ENCODE data around the gene CNTN2. TPM values are rescaled to one million over a fixed set of nuclear protein-coding genes. Genes with fewer than 3 reads are reported as not detected.

The CNTN2 gene
- total and polyA plus RNA-seq, 10 donors: 0.02 to 2.6 (median 0.13) TPM; not detected in 3

DNA sequence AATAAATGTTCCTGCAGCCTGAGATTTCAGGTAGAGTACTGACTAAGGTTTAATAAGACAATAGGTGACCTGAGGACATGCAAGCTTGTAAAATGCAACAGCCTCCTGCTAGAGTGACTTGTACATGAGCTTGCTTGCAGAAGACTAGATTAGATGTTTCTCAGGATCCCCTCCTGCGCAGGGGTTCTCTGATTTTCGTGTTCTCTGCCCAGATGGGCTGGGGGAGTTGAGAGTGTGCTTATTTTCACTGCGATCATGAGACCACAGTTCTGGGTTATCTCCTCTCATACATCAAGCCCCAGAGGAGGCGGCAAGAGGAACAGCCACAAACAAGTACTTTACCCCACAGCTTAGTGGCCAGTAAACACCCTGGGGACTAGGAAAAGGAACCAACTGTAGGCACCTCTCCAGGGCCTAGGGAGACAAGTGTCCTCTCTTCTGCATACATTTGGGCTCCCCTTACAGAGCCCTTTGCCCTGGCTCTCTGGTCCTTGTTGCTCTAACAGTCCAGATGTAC lies 33.3 kb downstream of the CNTN2 start:
- Histone ChIP-seq H3K4me1 (no peaks in the 10 kb centered on the region), H3K36me3 (no peaks in the 10 kb centered on the region), H3K27me3 (replicated peaks in 1 of 7) (no peaks in the 10 kb centered on the region), H3K9me3 (no peaks in the 10 kb centered on the region), H3K4me3 (no peak overlapping the region), H3K27ac (no peak overlapping the region)
- DNase-seq: no peak
- TF ChIP-seq, protein P1, sequence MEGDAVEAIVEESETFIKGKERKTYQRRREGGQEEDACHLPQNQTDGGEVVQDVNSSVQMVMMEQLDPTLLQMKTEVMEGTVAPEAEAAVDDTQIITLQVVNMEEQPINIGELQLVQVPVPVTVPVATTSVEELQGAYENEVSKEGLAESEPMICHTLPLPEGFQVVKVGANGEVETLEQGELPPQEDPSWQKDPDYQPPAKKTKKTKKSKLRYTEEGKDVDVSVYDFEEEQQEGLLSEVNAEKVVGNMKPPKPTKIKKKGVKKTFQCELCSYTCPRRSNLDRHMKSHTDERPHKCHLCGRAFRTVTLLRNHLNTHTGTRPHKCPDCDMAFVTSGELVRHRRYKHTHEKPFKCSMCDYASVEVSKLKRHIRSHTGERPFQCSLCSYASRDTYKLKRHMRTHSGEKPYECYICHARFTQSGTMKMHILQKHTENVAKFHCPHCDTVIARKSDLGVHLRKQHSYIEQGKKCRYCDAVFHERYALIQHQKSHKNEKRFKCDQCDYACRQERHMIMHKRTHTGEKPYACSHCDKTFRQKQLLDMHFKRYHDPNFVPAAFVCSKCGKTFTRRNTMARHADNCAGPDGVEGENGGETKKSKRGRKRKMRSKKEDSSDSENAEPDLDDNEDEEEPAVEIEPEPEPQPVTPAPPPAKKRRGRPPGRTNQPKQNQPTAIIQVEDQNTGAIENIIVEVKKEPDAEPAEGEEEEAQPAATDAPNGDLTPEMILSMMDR (IDR thresholded peaks at IDR 0.05 in 8 of 11, conservative IDR thresholded peaks at IDR 0.05 in 3 of 11): no peak
- TF ChIP-seq POLR2A (IDR thresholded peaks at IDR 0.05) (no peak), POLR2AphosphoS5 (IDR thresholded peaks at IDR 0.05) (no peak)
- WGBS, 5 donors: 74 to 86% (median 82%) methylated on average over 4 of the region's 4 CpGs
- intact Hi-C loops (cut with DNase I; ENCODE audit: low total_unique reads): no loop called here

DNA sequence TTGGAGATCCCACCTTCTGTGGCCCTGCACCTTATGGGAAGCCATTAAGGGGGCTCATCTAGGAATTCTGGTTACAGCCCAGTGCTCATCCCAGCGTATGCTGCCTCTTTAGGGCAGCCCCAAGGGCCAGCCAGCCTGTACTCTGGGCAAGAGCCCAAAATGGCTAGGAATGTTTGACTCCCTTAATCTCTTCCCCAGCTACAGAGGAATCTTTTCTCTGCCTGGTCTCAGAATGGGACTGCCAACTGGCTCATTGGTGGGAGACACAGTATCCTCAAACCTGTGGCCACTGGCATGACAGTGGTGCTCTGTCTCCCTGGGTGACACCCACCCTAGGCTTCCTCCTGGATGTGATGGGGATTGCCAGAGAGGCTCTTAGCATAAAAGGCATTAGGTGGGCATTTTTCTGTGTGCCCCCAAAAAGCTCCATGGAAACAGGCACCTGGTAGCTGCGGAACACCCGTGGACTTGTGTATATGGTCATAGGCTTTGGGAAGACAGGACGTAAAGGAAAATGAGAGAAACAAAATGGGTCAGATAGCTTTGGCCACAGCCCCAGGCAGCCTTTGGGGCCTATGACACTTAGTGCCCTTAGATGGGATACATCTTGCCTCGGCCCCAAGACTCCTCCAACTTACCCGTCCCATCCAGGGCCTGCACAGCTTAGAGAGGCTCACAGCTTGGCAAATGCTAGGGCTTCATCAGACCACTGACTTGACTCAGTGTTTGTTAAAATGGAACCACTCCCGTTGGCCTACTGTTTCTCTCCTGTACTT lies 34.3 kb downstream of the CNTN2 start:
- intact Hi-C loops (cut with DNase I; ENCODE audit: low total_unique reads): no loop called here
- Histone ChIP-seq H3K36me3 (peaks cover 0 to 6% (median 0%) of the 10 kb centered on the region in 6 donors), H3K27ac (no peak overlapping the region), H3K4me1 (no peaks in the 10 kb centered on the region), H3K4me3 (no peak overlapping the region), H3K9me3 (no peaks in the 10 kb centered on the region), H3K27me3 (replicated peaks in 1 of 7) (no peaks in the 10 kb centered on the region)
- 91 to 97% (median 94%) methylated on average over 6 to 7 of the region's 7 CpGs for WGBS, 5 donors
- DNase-seq: no peak
- TF ChIP-seq, protein P1 (IDR thresholded peaks at IDR 0.05 in 8 of 11, conservative IDR thresholded peaks at IDR 0.05 in 3 of 11): no peak
- no peak for TF ChIP-seq POLR2A (IDR thresholded peaks at IDR 0.05)
- TF ChIP-seq POLR2AphosphoS5 (IDR thresholded peaks at IDR 0.05): no peak

DNA sequence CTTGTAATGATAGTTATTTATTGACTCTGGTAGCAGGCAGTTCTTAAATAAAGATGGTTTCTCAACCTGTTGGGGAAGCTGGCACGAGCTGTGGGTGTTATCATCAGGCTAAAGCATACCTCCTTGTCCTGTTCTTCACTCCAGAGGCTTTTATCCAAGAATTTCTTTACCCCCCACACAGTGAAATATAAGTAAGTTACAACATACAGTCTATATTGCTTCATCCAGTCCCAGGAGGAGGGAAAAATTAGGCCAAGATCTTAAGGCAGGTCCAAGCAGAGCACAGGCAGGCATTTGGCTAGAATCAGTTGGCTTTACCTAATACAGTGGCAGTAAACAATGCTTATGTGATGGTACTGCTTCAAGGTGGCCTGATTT lies 34.9 kb downstream of the CNTN2 start:
- Histone ChIP-seq H3K4me3 (no peak overlapping the region), H3K27me3 (replicated peaks in 1 of 7) (no peaks in the 10 kb centered on the region), H3K27ac (no peak overlapping the region), H3K36me3 (peaks cover 0 to 8% (median 0%) of the 10 kb centered on the region in 6 donors), H3K9me3 (no peaks in the 10 kb centered on the region), H3K4me1 (no peaks in the 10 kb centered on the region)
- DNase-seq: no peak
- intact Hi-C loops (cut with DNase I; ENCODE audit: low total_unique reads): no loop called here
- WGBS, 5 donors: 79 to 93% (median 81%) methylated on average over 1 of the region's 1 CpG
- no peak for TF ChIP-seq POLR2AphosphoS5 (IDR thresholded peaks at IDR 0.05)
- TF ChIP-seq, protein P1 (IDR thresholded peaks at IDR 0.05 in 8 of 11, conservative IDR thresholded peaks at IDR 0.05 in 3 of 11): no peak

DNA sequence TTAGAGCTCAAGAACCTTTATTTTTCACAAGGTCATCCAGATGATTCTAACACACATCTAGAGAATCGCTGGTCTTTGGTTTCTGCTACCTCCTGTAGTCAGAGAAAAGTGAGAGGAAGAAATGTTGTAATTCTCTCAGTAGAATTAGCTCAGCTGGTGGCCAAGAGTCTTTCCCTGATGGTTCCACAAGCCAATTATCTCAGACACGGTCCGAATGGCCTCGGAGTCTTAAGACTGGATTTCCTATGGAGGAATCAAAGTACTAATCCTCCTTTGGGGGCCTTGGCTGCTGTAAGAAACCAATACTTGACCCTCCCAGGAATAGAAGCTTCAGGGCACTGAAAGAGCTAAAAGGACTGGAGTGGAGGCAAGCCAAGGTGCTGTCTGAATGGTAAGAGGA lies 39.4 kb downstream of the CNTN2 start:
- Histone ChIP-seq H3K27me3 (replicated peaks in 1 of 7) (no peaks in the 10 kb centered on the region), H3K9me3 (no peaks in the 10 kb centered on the region), H3K4me1 (no peaks in the 10 kb centered on the region), H3K27ac (no peak overlapping the region), H3K4me3 (no peak overlapping the region), H3K36me3 (peaks cover 0 to 52% (median 25%) of the 10 kb centered on the region in 6 donors)
- TF ChIP-seq POLR2A (IDR thresholded peaks at IDR 0.05) (no peak), POLR2AphosphoS5 (IDR thresholded peaks at IDR 0.05) (no peak)
- TF ChIP-seq, protein P1 (IDR thresholded peaks at IDR 0.05 in 8 of 11, conservative IDR thresholded peaks at IDR 0.05 in 3 of 11): no peak
- DNase-seq: no peak
- intact Hi-C loops (cut with DNase I; ENCODE audit: low total_unique reads): no loop called here
- WGBS, 5 donors: 94 to 97% (median 95%) methylated on average over 4 of the region's 4 CpGs

All from spleen (tissue), 11 donors.